HuH-7.5 (cell line): ENCODE results near the gene LRTM2.

ENCODE experiments used
- DNase-seq: peaks from one replicate; pipeline ENCODE4 v3.0.0; 2011; ENCODE audit warnings: low spot score

LRTM2 gene

DNA sequence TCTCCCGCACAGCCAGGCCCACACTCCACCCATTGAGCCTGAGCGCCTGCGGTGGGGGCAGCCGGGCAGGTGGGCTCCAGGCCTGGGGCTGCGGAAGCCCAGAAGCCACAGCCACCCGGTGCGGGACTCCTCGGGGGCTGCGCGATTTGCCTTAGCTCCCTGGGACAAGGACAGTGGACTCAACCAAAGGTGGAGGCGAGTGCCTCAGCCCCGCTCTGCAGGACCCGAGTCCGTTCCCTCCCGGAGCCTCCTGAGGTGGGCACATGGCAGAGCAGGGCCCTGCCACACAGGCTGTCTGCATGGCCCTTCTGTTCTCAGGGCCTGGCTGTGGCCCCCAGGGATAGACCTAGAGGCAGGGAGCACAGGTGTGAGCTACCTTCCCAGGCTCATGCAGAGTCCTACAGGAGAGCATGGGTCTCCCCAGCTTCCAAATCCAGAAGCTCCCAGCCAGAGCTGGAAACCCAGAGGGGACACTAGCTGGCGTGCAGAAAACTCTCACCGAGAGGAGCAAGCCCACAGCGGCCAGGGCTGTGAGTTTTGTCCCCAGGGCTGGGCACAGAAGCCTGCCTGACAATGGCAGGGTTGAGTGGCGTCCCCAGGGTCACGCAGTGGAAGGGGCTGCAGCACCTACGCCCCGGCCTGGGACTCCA is 22.2 kb upstream of the LRTM2 start:
- no peak for DNase-seq

DNA sequence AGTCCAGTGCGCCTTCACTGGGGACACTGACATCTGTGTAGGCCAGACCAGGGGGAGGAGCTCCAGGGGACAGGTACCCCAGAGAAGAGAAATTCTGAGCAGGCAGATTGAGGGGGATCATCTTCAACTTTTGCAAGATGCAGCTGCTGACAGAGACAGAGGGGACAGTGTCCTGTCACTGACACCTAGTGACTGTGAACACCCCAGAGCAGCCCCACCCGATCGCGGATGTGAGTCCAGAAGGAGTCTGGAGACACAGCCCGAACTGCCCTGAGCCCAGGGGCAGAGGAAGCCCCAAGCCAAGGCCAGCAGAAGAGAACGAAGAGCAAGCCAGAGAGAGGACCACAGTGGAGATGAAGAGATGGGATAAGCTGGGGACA is 21.7 kb upstream of the LRTM2 start:
- DNase-seq, result no peak

DNA sequence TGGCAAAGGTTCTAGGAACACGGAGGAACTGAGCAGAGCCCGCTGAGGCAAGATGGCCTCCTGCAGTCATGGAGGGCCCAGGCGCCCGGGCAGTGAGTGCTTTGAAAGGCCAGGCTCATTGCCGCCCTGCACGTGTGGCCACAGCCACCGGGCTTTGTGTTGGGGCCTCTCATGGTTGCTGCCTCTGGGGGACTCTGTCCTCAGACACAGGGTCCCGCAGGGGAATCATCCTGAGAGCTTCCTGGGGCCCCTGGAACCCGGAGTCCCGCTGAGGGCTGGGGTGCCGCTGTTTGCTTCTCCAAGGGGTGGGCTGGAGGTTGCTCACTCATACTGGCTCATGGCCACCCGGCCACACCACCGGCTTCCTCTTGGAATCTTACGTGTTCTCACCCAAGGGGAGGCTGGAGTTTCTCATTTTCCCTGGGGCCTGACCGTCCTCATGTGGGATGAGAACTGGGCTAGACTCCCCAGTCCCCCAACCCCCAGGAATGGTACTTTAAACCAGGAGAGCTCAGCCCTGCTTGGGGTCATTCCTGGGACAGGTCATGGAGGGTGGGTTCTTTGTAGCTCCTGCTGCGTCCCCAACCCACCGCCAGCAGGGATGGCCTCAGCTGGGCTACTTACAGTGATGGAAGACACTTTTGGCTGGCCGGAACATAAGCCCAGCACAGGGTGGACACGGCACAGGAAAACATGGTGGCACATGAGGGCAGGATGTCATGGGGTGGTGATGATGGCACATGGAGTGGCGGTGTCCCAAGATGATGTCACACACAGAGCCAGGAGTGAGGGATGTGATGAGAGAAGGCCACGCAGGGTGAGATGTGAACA is 21.1 kb upstream of the LRTM2 start:
- DNase-seq, result no peak

DNA sequence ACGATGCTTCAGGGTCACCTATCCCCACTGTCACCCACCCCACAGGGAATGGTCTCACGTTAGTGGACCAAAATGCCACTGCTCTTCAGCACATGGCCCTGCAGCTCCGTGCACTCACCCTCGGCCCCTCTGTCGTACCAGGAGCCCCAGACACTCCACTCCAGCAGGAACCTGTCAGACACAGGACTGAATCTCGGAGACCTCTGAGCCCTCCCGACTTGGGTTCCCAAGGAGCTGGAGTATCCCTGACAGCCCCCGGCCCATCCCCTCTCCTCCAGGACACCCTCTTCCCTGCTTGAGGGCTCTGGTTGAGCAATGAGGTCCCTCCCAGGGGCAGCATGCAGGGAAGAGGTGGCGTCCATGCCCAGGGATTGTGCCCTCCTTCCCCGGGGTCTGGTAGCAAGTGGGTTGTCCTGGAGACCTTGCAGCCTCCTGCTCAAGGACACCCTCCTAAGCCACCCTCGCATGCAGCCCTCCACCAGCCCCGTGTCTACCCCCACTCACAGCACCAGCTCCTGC is 20.4 kb upstream of the LRTM2 start:
- DNase-seq, result no peak

DNA sequence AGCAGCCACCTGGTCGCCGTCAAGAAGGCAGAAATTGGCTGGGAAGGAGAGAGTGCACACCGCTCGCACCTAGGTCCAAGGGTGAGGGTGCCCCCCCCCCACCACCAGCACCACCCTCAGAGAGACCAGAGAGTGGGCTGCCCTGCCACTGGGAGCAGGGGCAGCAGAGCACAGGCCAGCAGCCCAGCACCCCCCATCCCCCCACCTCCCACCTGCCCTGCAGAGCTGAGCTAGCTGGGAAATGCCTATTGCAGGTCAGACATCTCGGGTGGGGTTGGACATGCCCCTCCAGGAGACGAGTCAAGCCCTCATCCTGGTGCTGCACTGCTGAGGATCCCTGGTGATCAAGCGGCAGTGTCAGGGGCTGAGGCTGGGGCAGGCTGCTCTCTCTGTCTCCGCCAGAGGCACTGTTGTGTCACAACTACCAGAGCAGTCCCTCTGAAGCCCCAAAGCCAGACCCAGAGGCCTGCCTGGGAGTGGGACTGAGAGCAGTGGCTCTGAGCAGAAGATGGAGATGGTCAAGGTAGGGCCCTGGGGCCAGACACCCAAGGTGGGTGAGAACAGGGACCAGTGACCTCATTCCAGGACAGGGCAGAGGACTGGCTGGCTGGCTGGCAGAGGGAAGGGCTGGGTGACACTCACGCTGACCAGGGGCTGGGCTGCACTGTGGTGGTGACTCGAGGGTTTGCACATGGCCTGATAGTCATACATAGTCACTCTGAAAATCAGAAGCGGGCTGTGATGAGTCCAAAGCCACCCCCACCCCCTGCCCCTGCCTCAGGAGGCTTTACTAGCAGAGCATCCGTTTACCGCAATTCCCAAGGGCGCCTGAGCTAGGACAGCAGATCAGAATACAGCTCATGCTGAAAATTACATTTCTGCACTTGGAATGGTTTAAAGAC is 19.7 kb upstream of the LRTM2 start:
- peak; percentile 65 for DNase-seq

DNA sequence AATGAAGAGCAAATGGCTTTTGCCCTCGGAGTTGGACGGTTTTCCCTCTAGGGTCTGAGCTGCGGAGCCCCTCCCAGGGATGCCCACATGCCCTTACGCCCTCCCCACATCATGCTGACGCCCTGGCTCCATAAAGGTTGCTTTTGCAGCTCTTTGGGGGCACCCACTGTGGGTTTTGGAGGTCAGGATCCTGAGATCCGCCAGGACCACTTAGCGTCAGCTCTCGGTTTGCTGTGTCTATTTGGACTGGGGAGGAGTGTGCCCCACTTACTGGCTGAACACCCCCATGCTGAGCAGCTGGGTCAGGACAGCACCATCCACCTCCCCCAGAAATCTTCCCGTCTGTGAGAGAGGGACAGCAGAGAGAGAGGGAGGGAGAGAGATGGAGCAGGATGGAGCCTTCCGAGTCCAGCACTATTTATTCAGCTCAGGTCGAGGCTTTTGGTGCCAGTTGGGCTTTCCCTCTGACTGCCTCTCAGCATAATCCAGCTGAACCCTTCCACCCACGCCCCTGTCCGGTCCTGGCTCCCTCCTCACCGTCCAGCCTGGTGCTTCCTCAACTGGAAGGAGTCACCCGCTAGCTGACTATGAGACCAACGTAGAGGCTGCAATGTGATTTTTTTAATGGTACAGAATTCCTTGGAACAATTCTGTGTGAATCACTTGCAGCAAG is 18.9 kb upstream of the LRTM2 start:
- no peak for DNase-seq

DNA sequence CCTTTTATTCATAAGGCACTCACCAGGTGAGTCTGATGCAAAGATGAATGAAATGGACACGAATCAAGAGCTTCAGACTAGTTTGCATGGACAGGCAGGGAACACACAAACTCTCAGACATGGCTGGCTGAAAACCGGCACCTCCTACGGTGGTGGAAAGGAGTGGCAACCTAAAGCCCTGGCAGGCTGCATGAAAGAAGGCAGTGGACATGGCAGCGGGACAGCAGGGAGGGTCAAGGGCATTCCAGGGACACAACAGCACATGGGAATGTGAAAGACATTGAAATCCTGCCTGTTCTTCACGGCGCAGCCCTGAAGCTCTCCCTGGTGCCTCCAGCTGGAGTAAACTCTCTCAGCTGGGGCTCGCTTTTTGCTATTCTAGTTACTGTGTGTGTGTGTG is 16.6 kb upstream of the LRTM2 start:
- no peak for DNase-seq

DNA sequence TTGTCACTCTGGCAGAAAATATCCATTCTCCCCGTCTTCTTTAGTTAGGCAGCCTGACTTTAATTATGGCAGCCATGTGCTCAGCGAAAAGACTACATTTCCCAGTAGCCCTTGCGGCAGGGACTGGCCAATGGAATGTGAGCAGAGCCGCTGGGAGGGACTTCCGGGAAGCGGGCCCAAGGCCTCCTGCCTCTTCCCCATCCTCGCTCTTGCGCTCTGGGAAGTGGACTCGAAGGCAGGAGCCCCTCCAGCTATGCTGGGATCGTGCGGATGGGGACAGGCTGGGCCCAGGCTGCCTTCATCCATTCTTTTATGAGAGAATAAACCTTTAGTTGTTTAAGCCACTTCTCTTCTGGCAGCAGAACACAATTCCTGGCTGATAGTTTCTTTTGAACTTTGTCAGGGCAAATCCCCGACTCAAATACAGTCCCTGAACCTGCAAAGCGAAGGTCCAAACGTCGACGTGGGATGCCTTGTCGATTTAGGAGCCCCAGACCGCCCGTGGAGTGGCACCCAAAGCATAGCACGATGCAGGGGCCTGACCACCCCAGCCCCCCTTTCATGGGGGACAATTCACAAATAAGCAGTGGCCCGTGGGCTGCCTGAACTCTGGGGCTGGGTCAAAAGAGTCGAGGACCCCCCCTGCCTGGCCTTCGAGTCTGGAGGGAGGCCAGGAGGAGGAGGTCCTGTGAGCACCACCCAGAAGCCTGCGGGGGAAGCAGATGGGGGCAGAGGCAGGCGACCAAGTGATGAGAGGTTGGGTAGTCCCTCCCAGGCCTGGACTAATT is 15.6 kb upstream of the LRTM2 start:
- peak; percentile 97 for DNase-seq

DNA sequence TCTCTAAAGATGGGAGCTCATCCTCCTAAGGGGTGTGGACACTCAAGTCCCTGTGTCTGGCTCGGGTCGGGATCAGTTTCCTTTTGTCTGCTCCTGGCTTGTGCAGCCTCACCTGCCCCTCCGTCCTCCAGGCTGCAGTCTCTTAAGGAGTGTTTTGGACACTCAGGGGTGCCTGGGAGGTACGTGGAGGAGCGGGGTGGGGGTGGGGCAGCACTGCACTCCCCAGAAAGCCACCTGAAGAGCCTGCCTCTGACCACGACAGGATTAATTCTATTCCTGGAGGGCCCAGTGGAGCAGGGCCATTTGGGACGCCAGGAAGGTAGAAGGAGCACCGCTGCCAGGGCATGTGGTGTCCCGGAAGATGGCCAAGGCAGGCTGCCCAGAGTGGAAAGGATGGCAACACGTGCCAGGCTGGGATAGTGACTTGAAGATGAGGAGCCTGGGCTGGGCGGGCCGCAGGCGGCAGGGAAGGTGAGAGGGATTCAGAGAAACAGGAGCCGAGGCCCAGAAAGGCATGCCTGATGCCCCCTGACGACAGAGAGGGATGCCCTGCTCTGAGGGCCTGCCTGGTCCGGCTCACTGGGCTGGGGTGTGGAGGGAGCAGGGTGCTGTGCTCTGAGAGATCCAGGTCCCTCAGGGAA is 14.8 kb upstream of the LRTM2 start:
- DNase-seq, result no peak

DNA sequence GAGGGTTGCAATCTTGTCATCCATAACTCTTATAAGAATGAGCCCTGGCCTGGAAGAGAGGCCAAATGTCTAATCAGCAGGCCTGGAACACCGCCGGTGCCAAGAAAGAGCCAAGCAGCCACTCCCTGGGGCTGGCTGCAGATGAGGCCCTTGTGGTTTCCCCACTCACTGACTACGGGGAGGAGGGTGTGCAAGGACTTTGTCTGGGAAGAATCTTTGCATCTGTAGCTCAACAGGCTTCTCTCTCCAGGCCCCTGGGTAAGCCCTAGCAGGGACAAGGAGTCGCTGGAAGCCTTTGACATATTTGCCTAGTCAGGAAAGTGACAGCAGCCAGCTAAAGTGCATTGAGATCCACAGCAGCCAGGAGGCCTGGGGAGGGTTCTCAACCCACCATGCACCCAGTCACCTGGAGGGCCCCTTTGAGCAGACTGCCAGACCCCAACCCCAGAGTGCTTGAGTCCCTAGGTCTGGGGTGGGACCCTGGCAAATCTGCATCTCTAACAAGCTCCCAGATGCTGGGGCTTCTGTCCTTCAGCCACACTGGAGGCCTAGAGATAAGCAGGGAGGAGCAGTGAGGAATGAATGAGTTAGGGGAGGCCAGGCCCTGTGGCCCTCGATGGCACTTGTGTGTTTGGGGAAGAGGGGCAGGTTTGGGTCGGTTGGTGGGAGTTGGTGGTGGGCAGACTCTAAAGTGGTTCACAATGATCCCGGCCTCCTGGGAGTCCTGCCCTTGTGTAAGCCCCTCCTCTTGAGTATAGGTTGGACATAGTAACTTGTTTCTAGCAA is 13.9 kb upstream of the LRTM2 start:
- DNase-seq, result no peak

DNA sequence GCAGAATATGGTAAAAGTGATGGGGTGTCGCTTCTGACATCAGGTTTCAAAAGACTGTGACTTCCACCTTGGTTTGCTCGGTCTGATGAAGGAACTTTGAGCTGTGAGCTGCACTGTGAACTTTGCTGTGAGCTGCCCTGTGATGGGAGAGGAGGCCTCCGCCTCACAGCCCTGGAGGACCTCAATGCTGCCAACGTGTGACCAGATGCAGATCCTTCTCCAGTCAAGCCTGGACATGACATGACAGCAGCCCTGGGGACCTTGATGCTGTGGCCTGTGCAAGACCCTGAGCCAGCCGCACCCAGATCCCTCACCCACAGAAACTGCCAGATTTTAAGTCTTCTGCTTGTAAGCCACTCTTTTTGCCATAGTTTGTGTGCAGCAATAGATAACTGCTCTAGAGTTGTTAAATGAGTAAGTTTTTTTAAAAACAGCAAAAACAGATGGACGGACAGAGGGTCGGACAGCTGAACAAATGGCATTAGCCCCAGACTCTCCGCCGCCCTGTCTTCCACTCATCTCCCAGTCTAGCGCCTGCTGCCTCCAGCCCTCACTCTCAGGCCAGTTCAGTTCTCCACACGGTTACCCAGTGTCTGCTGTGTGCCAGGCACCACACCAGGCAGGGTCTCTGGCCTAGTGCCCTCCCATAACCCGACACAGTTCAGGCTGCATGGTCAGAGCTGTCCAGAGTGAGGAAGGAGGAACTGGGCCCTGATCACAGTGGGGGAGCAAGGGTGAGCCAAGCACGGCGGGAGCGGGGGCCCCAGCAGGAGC is 13.1 kb upstream of the LRTM2 start:
- DNase-seq, result no peak

DNA sequence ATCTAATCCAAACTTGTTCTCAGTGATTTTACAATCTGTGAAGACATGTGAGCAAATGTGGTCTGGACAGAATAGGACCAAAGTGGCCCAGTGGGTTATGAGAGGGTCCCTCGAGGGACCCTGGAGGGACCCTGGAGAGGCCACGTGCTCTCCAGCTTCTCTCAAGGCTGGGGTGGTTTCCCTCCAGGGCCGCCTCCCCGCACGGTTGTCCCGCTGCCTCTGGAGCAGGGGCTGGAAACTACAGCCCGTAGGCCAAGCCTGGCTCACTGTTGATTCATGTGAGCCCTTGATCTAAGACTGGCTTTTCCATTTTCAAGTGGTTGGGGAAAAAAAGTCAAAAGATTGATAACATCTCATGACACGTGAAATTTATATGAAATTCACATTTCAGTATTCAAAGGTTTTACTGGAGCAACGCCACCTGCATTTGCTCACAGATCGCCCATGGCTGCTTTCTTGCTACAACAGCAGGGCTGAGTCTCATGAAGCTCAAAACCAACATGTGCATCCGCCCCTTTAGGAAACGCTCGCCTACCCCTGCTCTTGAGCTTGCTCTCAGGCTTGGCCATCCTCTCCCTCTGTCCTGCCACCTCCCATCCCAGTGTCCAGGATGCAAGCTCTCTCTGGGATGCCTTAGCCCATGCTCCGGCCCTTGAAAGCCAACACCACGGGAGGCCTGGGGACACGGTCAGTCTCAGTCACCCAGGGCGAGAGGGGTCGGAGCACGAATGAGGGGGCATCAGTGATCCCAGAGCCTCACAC is 12.1 kb upstream of the LRTM2 start:
- no peak for DNase-seq

DNA sequence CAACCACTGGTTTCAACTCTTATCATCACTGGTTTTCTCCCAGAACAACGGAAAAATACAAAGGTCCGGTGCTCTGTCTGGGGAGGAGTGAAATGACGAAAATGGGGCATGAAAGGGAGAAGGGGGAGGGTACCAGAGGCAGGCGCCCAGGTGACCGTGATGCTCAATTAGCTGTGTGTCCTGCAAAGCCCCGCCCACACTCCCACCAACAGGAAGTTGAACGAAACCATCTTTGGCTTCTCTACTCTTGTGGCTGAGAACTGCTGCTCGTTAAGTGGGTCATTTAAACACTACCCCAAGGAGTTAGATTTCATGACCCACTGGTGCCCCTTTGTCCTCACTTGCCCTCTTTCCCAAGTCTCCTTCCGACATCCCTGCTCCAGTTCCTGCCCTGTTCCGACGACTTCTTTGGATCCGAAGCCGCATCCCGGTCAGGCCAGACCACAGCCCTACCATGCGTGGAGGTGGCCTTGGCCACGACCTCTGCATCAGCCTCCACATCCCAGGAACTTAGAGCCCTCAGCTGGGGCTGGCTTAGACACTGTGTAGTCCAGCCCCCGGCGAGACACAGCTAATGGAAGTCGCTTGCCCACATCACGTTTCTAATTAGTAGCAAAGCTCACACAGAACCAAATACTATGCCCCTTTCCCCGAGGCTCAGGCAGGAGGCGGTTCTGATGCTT is 11.4 kb upstream of the LRTM2 start:
- no peak for DNase-seq

DNA sequence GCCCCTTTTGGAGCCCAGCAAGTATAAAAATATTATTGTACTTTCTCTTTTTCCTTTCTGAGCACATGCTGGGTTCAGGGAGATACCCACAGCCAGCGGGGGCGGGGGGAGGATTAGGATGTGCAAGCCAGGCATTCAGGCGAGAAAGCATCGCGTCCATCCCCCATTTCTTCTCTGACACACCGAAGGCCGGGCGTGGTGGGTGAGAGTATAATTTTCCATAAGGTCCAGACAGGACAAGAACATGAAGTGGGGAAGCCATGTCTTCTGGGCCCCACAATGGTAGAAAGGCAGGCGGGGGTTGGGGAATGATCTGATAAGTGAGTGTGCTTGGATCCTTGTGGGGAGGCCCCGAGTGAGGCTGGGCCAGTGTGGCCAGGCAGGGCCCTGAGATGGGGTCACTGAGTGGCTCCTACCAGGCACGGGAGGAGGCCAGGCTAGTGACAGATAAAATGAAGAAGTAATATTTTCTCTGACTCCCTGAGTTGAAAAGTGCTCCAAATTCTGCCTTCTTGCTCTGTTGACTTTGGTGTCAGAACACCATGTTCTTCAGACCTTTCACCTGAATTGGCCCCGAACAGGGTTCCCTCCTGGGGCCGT is 10.7 kb upstream of the LRTM2 start:
- DNase-seq, result no peak

DNA sequence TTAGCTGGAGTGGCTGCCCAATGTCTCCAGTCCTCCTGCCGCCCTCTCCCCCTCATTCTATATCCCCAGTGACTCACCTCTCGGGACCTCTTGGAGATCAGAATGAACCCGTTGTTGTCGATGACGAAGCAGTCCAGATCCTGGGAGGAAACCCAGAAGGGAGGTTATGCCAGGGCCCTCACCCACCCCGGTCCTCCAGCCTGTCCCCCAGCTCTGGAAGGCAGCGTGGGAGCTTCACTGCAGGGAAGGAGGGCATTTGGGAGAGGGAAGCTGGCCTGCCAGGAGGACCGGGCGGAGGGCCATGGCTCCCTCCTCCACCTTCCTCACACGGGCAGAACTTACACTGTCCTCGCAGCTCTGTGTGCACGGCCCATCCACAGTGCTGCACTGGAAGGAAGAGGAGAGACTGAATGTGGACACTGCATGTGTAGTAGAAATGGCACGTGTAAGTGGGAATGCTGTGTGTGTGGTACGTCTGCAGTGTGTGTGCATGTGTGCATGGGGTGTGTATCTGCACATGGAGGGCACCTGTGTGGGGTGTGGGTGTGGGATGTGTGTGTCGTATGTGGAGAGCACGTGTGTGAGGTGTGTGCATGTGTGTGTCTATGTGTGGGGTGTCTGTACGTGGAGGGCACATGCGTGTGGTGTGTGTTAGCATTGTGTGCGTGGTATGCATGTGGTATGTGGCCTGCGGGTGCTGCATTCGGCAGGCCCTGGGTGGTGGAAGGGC is 10.0 kb upstream of the LRTM2 start:
- DNase-seq, result no peak

DNA sequence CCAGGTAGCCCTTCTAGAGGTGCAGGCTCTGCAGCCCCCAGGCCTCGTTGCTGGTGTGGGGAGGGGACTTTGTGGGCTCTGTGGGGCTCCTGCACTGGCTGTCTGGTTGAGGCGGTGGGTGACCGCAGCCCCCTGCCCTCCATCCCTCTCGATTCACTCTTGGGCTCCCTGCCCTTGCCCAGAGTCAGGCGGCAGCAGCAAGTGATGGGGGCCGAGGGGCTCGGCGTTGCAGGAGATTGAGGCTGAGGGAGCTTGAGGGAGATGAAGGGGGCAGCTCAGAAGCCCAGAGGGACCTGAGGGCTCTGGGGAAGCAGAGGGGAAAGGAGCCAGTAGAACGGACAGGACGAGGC is 9.5 kb upstream of the LRTM2 start:
- DNase-seq, result no peak
